HepG2 (cell line): Measurements from ENCODE around the gene SCAPER.

ENCODE experiments used
- BATF2 ChIP-seq: sonication (generic); formaldehyde crosslinking; IDR thresholded peaks from 2 replicates; pipeline ENCODE4 v1.8.0; 2022; ENCODE audit warnings: mild to moderate bottlenecking, missing genetic modification reagents, moderate library complexity
- EZH2 ChIP-seq: conservative IDR thresholded peaks from 2 replicates; pipeline ENCODE4 v1.6.1; 2012; ENCODE audit warnings: mild to moderate bottlenecking, low read depth, low read length, moderate library complexity
- FOSL2 ChIP-seq: sonication (generic); formaldehyde crosslinking; IDR thresholded peaks from 2 replicates; pipeline ENCODE4 v1.4.0; 2020; ENCODE audit warnings: missing genetic modification reagents
- GMEB2 ChIP-seq: IDR thresholded peaks from 2 replicates; pipeline ENCODE4 v1.6.1; 2016; ENCODE audit warnings: missing biosample characterization, missing genetic modification reagents, low read depth
- MEF2D ChIP-seq: sonication (generic); formaldehyde crosslinking; IDR thresholded peaks from 2 replicates; pipeline ENCODE4 v1.5.1; 2020; ENCODE audit warnings: mild to moderate bottlenecking, missing genetic modification reagents
- RFX5 ChIP-seq: IDR thresholded peaks from 2 replicates; pipeline ENCODE4 v1.6.1; 2011; ENCODE audit warnings: low read depth, low read length, improper control_type of control experiment
- TAF15 ChIP-seq: fragments of 200-400 bp; formaldehyde crosslinking; IDR thresholded peaks from one replicate; pipeline ENCODE4 v1.6.1; 2018; ENCODE audit warnings: mild to moderate bottlenecking, low read depth, low read length; ENCODE audit not compliant: poor library complexity, severe bottlenecking
- TGIF2 ChIP-seq: IDR thresholded peaks from 2 replicates; pipeline ENCODE4 v1.6.1; 2016; ENCODE audit warnings: control low read depth, missing compliant biosample characterization
- TF ChIP-seq, protein P1 (sequence below): sonication (generic); formaldehyde crosslinking; IDR thresholded peaks from 2 replicates; pipeline ENCODE4 v1.5.0; 2020; ENCODE audit warnings: mild to moderate bottlenecking, missing genetic modification reagents, moderate library complexity
- TF ChIP-seq, protein P2 (sequence below): IDR thresholded peaks from 2 replicates; pipeline ENCODE4 v1.6.1; 2016; ENCODE audit warnings: missing compliant biosample characterization, missing genetic modification reagents, borderline replicate concordance
- TF ChIP-seq, protein P3 (sequence below): sonication (generic); formaldehyde crosslinking; IDR thresholded peaks from 2 replicates; pipeline ENCODE4 v1.5.1; 2020; ENCODE audit warnings: missing genetic modification reagents, mild to moderate bottlenecking, borderline replicate concordance

DNA sequence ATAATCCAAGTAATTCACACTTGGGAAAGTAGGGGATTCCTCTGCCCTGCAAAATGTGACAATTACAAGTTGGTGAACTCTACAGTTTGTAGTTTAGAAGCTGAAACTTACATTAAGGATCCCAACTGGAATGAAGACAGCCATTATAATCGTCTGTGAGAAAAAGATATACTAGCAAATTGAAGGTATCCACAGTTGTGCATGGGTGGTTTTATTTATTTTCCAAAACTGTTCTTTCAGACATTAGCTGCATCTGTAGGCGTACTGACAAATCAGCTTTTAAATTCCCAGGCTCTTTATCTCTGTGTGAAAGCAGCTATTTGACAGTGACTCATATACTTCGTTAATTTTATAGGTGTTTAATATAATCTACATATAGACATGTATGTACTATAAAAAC, 581.1 kb downstream of the SCAPER start:
- TF ChIP-seq TAF15, result no peak
- no peak for TF ChIP-seq BATF2 (CRISPR knock-in tag)
- TF ChIP-seq, protein P1, sequence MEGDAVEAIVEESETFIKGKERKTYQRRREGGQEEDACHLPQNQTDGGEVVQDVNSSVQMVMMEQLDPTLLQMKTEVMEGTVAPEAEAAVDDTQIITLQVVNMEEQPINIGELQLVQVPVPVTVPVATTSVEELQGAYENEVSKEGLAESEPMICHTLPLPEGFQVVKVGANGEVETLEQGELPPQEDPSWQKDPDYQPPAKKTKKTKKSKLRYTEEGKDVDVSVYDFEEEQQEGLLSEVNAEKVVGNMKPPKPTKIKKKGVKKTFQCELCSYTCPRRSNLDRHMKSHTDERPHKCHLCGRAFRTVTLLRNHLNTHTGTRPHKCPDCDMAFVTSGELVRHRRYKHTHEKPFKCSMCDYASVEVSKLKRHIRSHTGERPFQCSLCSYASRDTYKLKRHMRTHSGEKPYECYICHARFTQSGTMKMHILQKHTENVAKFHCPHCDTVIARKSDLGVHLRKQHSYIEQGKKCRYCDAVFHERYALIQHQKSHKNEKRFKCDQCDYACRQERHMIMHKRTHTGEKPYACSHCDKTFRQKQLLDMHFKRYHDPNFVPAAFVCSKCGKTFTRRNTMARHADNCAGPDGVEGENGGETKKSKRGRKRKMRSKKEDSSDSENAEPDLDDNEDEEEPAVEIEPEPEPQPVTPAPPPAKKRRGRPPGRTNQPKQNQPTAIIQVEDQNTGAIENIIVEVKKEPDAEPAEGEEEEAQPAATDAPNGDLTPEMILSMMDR (CRISPR knock-in tag), result no peak
- no peak for TF ChIP-seq EZH2
- no peak for TF ChIP-seq FOSL2 (CRISPR knock-in tag)
- no peak for TF ChIP-seq TGIF2 (CRISPR knock-in tag)
- TF ChIP-seq, protein P2, sequence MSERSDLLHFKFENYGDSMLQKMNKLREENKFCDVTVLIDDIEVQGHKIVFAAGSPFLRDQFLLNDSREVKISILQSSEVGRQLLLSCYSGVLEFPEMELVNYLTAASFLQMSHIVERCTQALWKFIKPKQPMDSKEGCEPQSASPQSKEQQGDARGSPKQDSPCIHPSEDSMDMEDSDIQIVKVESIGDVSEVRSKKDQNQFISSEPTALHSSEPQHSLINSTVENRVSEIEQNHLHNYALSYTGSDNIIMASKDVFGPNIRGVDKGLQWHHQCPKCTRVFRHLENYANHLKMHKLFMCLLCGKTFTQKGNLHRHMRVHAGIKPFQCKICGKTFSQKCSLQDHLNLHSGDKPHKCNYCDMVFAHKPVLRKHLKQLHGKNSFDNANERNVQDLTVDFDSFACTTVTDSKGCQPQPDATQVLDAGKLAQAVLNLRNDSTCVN, result no peak
- TF ChIP-seq, protein P3, sequence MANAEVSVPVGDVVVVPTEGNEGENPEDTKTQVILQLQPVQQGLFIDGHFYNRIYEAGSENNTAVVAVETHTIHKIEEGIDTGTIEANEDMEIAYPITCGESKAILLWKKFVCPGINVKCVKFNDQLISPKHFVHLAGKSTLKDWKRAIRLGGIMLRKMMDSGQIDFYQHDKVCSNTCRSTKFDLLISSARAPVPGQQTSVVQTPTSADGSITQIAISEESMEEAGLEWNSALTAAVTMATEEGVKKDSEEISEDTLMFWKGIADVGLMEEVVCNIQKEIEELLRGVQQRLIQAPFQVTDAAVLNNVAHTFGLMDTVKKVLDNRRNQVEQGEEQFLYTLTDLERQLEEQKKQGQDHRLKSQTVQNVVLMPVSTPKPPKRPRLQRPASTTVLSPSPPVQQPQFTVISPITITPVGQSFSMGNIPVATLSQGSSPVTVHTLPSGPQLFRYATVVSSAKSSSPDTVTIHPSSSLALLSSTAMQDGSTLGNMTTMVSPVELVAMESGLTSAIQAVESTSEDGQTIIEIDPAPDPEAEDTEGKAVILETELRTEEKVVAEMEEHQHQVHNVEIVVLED (CRISPR knock-in tag), result no peak
- no peak for TF ChIP-seq MEF2D (CRISPR knock-in tag)
- no peak for TF ChIP-seq GMEB2 (CRISPR knock-in tag)
- TF ChIP-seq RFX5, result no peak
